Stimulated activated effector memory CD8-positive, alpha-beta T cell treated with anti-CD3 and anti-CD28 coated beads, Interleukin-12 subunit alpha, Interleukin-12 subunit beta, amount 100 ng/mL, for 72 hours (primary cell): Measurements from ENCODE around the gene TAC4.

Source experiments
- ATAC-seq: fragments of 150-1000 bp; cut with Tn5 transposase; 2 replicates; pipeline ENCODE4 v1.10.0; 2021
- DNase-seq, 2 donors: peaks; one replicate each; pipeline ENCODE4 v3.0.0; 2021 to 2022; ENCODE audit warnings: low spot score in 2 of 2
- H3K27ac Mint-ChIP-seq: one replicate; pipeline ENCODE4 v1.8.0; 2022; ENCODE audit warnings: mild to moderate bottlenecking, mixed read lengths
- H3K36me3 Mint-ChIP-seq: one replicate; pipeline ENCODE4 v1.8.0; 2022; ENCODE audit warnings: mild to moderate bottlenecking, mixed read lengths
- H3K4me1 Mint-ChIP-seq: one replicate; pipeline ENCODE4 v1.8.0; 2022; ENCODE audit warnings: mixed read lengths
- H3K4me3 Mint-ChIP-seq: one replicate; pipeline ENCODE4 v1.8.0; 2022; ENCODE audit warnings: mild to moderate bottlenecking, mixed read lengths
- H3K9me3 Mint-ChIP-seq: one replicate; pipeline ENCODE4 v1.8.0; 2022; ENCODE audit warnings: mixed read lengths

The TAC4 gene

GRCh38 chr17:49848019-49848473 is at the start of gene TAC4:
TAC4 (minus strand) TSS chr17:49848069; CDS start chr17:49848017, 52 bp downstream.
- Mint-ChIP-seq H3K4me1 (peaks cover 18% of the 10 kb centered on the region), H3K9me3 (no peaks in the 10 kb centered on the region), H3K36me3 (peaks cover 5% of the 10 kb centered on the region), H3K4me3 (no peak within 1 kb of the TSS), H3K27ac (peak within 1 kb of the TSS; percentile 29)
- no peak for DNase-seq
- no peak for ATAC-seq

- ATAC-seq: no peak
- DNase-seq: no peak
- H3K36me3 Mint-ChIP-seq: no peaks in the 10 kb centered on the region
- no peak overlapping the region for H3K27ac Mint-ChIP-seq
- no peaks in the 10 kb centered on the region for H3K9me3 Mint-ChIP-seq
- H3K4me3 Mint-ChIP-seq: no peak overlapping the region
- H3K4me1 Mint-ChIP-seq: no peaks in the 10 kb centered on the region
Measured at GRCh38 chr17:49896860-49897259, 49.0 kb upstream of the TAC4 start.

GRCh38 chr17:49896222-49896621 is 48.4 kb upstream of the TAC4 start:
- no peak for ATAC-seq
- Mint-ChIP-seq H3K36me3 (no peaks in the 10 kb centered on the region), H3K27ac (no peak overlapping the region), H3K4me1 (no peaks in the 10 kb centered on the region), H3K4me3 (no peak overlapping the region), H3K9me3 (no peaks in the 10 kb centered on the region)
- no peak for DNase-seq

- H3K27ac Mint-ChIP-seq: no peak overlapping the region
- ATAC-seq (no peak), DNase-seq (no peak)
- H3K4me1 Mint-ChIP-seq: no peaks in the 10 kb centered on the region
- H3K36me3 Mint-ChIP-seq: no peaks in the 10 kb centered on the region
- H3K4me3 Mint-ChIP-seq: no peak overlapping the region
- H3K9me3 Mint-ChIP-seq: no peaks in the 10 kb centered on the region
Measured at GRCh38 chr17:49895812-49896211, 47.9 kb upstream of the TAC4 start.

- ATAC-seq (no peak), DNase-seq (no peak)
- H3K36me3 Mint-ChIP-seq: no peaks in the 10 kb centered on the region
- no peaks in the 10 kb centered on the region for H3K4me1 Mint-ChIP-seq
- H3K9me3 Mint-ChIP-seq: no peaks in the 10 kb centered on the region
- no peak overlapping the region for H3K27ac Mint-ChIP-seq
- no peak overlapping the region for H3K4me3 Mint-ChIP-seq
Measured at GRCh38 chr17:49894761-49895160, 46.9 kb upstream of the TAC4 start.

GRCh38 chr17:49891694-49892389 is 44.0 kb upstream of the TAC4 start:
- no peaks in the 10 kb centered on the region for H3K4me1 Mint-ChIP-seq
- DNase-seq (no peak), ATAC-seq (no peak)
- no peak overlapping the region for H3K27ac Mint-ChIP-seq
- H3K4me3 Mint-ChIP-seq: no peak overlapping the region
- no peaks in the 10 kb centered on the region for H3K9me3 Mint-ChIP-seq
- no peaks in the 10 kb centered on the region for H3K36me3 Mint-ChIP-seq

- Mint-ChIP-seq H3K27ac (no peak overlapping the region), H3K4me3 (no peak overlapping the region)
Measured at GRCh38 chr17:49891271-49891670, 43.4 kb upstream of the TAC4 start.

GRCh38 chr17:49890852-49891251 is 43.0 kb upstream of the TAC4 start:
- DNase-seq: no peak
- Mint-ChIP-seq H3K36me3 (no peaks in the 10 kb centered on the region), H3K27ac (no peak overlapping the region), H3K4me1 (no peaks in the 10 kb centered on the region), H3K4me3 (no peak overlapping the region), H3K9me3 (no peaks in the 10 kb centered on the region)
- ATAC-seq: no peak

More at GRCh38 chr17:49891271-49891670, 43.4 kb upstream of the TAC4 start:
- no peaks in the 10 kb centered on the region for H3K9me3 Mint-ChIP-seq
- no peaks in the 10 kb centered on the region for H3K36me3 Mint-ChIP-seq
- no peak for DNase-seq
- no peak for ATAC-seq
- H3K4me1 Mint-ChIP-seq: no peaks in the 10 kb centered on the region

GRCh38 chr17:49890077-49890821 is 42.4 kb upstream of the TAC4 start:
- Mint-ChIP-seq H3K36me3 (no peaks in the 10 kb centered on the region), H3K9me3 (no peaks in the 10 kb centered on the region), H3K27ac (no peak overlapping the region), H3K4me3 (no peak overlapping the region), H3K4me1 (no peaks in the 10 kb centered on the region)
- ATAC-seq (no peak), DNase-seq (no peak)

GRCh38 chr17:49889500-49889899 is 41.6 kb upstream of the TAC4 start:
- Mint-ChIP-seq H3K4me1 (no peaks in the 10 kb centered on the region), H3K9me3 (no peaks in the 10 kb centered on the region), H3K4me3 (no peak overlapping the region), H3K36me3 (no peaks in the 10 kb centered on the region), H3K27ac (no peak overlapping the region)
- DNase-seq: no peak
- ATAC-seq: no peak

GRCh38 chr17:49887744-49888360 is 40.0 kb upstream of the TAC4 start:
- H3K9me3 Mint-ChIP-seq: no peaks in the 10 kb centered on the region
- H3K36me3 Mint-ChIP-seq: no peaks in the 10 kb centered on the region
- DNase-seq (no peak), ATAC-seq (no peak)
- no peaks in the 10 kb centered on the region for H3K4me1 Mint-ChIP-seq
- no peak overlapping the region for H3K27ac Mint-ChIP-seq
- H3K4me3 Mint-ChIP-seq: no peak overlapping the region

GRCh38 chr17:49887086-49887743 is 39.3 kb upstream of the TAC4 start:
- no peaks in the 10 kb centered on the region for H3K9me3 Mint-ChIP-seq
- H3K4me3 Mint-ChIP-seq: no peak overlapping the region
- no peak for DNase-seq
- no peaks in the 10 kb centered on the region for H3K4me1 Mint-ChIP-seq
- no peaks in the 10 kb centered on the region for H3K36me3 Mint-ChIP-seq
- ATAC-seq: no peak
- no peak overlapping the region for H3K27ac Mint-ChIP-seq

GRCh38 chr17:49886036-49886435 is 38.2 kb upstream of the TAC4 start:
- no peak for DNase-seq
- H3K36me3 Mint-ChIP-seq: no peaks in the 10 kb centered on the region
- no peak for ATAC-seq

GRCh38 chr17:49882434-49882833 is 34.6 kb upstream of the TAC4 start:
- Mint-ChIP-seq H3K27ac (no peak overlapping the region), H3K4me1 (peaks cover 8% of the 10 kb centered on the region), H3K36me3 (no peaks in the 10 kb centered on the region), H3K4me3 (no peak overlapping the region), H3K9me3 (no peaks in the 10 kb centered on the region)
- ATAC-seq (no peak), DNase-seq (no peak)

More at GRCh38 chr17:49886036-49886435, 38.2 kb upstream of the TAC4 start:
- H3K4me3 Mint-ChIP-seq: no peak overlapping the region
- no peaks in the 10 kb centered on the region for H3K4me1 Mint-ChIP-seq
- H3K27ac Mint-ChIP-seq: no peak overlapping the region
- H3K9me3 Mint-ChIP-seq: no peaks in the 10 kb centered on the region

- H3K4me1 Mint-ChIP-seq: peaks cover 8% of the 10 kb centered on the region
- no peak for ATAC-seq
- no peak overlapping the region for H3K4me3 Mint-ChIP-seq
- H3K9me3 Mint-ChIP-seq: no peaks in the 10 kb centered on the region
- DNase-seq: no peak
- H3K36me3 Mint-ChIP-seq: no peaks in the 10 kb centered on the region
- H3K27ac Mint-ChIP-seq: no peak overlapping the region
Measured at GRCh38 chr17:49881054-49881402, 33.2 kb upstream of the TAC4 start.
